Right ventricle myocardium inferior (tissue), 1 donor: ENCODE results near the gene MRC2. TPM values are rescaled to one million over a fixed set of nuclear protein-coding genes. Genes with fewer than 3 reads are reported as not detected.
A peak's percentile ranks its signal among the peaks of the same experiment; 100 is the strongest.

Source experiments
- ATAC-seq: fragments of 200-7000 bp; cut with Tn5 transposase; one replicate; pipeline ENCODE4 v1.9.1; 2020; ENCODE audit warnings: mild to moderate bottlenecking, moderate library complexity
- DNase-seq: peaks from one replicate; pipeline ENCODE4 v3.0.0; 2021; ENCODE audit errors: missing footprints
- intact Hi-C: fragments of 100-400 bp; cut with DNase I; formaldehyde crosslinking; loops from one replicate; pipeline ENCODE4 v1.11.0; 2022
- total RNA-seq: library from RNA; stranded (reverse); fragmentation: NEBNext Ultra II Directional; extraction: Animal tissue kit (Norgen Biotek cat#: 25700); gene quantifications from one replicate; pipeline ENCODE4 v1.2.1, GENCODE V29; 2021
- donor health status: DM: no; HTN: yes; CAD: no; lungs with severe emphysema.

Gene MRC2
- total RNA-seq, 1 donor from 2014 or later: 33.8 TPM

DNA sequence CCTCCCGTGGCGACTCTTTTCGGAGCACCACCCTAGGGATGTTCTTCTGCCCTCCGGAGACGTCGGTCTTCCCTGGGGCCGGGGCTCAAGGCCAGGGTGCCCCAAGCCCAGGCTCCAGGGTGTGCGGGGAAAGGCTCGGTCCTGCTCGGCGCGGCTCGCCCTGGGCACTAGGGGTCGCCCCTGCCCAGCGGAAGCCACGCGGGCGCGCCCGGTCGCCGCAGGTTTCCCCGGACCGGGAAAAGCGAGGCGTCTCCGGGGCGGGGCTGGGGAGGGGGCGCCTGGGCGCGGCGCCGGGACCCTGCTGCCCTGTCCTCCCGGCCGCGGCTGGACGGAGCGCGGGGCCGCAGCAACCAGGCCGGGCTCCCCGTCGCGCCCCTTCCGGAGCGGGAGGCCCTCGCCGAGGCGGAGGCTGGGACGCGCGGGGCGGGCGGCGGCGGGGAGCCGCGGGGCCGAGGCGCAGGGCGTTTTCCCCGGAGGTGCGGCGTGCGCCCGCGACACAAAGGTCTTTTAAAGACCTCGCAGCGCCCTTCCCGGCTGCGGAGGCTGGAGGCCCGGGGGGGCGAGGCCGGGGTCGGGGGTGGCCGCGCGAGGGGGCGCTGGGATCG lies 76.4 kb downstream of the MRC2 start:
- peak; percentile 92 for ATAC-seq
- peak; percentile 89 for DNase-seq
- intact Hi-C loops: loop anchor here (2.0 kb wide), 2 partner anchors 23 to 701 kb away; no protein-coding TSS in a partner anchor

DNA sequence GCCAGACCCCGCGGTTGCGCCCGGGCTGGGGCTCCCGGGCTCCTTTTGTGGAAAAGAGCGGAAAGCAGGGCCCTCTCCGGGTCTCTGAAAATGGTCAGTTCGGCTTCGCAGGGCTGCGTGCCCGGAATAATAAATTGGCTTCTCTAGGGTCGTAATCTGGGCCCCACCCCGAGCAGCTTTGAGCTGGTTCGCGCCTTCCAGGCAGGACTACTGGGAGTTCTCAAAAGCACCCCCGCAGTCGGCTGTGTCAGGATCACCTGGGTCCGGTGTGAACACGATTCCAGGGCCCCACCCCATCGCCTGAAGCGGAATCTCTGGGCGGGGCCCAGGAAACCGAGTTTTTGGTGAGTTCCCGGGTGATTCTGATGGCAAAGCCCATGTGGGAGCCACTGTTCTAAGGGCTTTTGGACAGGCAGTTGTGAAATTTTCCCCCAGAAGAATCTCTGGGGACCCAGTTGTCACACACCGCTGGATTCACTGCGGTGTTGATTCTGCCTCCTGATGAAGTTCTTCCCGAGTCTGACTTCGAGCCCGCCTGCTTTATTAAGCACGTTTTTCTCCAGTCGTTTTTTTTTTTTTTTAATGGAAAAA lies 77.0 kb downstream of the MRC2 start:
- ATAC-seq (peak; percentile 33), DNase-seq (no peak)
- intact Hi-C loops: loop anchor here (2.0 kb wide), 2 partner anchors 22 to 700 kb away; no protein-coding TSS in a partner anchor

DNA sequence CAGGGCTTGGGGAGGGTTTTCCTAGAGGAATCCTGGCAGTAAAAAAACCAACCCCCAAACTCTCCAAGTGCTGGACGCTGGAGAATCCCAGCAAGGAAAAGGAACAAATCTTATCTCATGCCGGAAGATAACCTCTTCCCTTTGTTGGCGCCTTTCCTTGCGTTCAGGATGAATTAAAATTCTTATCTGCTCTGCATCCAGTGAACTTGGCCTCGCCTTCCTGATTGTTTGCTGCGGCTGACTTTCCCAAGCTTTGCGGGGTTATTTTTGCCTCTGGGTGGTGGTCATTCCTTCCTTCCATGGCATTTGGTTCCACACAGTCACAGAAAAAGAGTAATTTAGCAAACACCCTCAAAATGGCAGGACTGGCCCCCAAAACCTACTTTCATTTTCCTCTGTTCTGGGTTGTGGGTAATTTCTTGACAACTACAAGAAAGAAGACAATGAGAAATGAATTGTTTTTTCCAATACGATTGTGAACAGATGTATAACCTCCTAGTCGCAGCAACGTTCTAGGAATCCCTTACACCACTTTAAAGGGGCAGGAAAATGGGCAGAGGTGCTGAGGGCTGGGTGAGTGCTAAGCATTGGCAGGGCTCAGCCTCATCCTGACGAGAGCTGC lies 77.8 kb downstream of the MRC2 start:
- ATAC-seq (no peak), DNase-seq (no peak)
- intact Hi-C loops: loop anchor here (2.0 kb wide), 2 partner anchors 22 to 700 kb away; no protein-coding TSS in a partner anchor

DNA sequence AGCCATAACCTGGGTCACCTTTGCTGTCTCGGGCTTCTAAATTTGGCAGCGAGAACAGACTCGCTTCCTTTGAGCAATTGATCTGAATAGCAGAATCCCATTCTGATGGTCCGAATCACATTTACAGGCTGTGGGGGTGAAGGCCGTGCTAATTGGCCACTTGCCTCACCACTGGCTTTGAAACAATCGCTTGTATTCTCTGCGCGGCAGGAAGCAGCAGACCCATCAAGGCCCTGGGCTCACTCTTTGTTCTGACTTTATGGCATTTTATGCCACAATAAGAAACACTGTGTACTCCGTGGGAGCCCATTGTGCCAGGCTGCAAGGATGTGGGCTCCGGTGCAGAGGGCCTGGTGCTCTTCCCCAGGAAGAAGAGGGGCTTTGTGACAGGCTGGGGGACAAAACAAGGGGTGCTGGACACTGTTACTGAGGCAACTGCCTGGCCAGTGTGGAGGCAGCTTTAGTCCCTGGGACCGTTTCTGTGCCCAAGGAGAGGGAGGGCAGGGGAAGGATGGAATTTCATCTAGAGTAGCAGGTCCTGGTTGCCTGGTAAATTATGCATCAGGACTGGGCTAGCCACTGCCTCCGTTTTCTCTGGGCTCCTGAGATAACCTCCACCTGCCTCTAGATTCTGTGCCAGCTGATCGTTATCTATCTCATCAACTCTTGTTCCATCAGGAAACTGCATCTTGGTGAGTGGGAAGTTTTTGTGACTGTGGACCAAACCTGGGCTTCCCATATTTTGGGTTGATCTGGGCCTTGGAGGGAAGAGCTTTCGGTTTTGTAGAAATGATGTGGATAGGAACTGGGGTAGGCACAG lies 78.5 kb downstream of the MRC2 start:
- DNase-seq (no peak), ATAC-seq (no peak)
- intact Hi-C loops: loop anchor here (1.0 to 2.0 kb wide), 3 partner anchors 21 to 699 kb away; no protein-coding TSS in a partner anchor

DNA sequence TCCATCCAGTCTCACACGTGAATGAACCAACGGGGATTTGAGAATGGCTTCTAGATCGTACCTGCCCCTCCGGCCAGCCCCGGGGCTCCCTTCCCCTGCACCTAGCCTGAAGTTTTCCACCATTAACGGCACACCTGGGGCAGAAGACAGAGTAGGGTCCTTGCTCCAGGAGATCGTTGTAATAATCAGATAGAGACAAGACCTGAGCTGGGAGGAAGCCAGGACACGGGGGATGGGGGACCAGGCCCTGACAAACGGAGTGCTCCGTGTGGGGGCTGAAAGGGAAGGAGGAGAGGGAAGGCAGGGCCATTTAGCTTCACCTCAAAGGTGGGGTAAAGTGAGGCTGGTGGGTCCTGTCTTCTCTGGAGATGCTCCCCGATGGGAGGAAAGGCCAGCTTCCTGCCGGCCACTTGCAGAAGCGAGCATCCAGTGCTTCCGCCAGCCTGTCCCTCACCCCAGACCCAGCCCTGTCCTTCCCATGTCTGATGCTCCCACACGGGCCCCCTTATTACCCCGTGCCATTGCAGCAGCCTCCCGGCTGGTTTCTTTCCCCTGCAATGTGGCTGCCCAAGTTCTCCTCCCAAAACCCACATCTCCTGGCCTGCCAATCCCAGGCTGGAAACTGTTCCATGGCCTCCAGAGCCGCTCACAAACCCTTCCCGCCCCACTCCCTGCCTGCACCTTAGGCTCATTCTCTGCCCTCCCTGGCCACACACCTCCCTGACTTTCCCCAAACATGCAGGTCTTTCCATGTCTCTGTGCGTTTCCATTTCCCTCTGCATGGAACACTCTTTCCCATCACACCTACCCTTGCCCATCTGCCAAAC lies 79.3 kb downstream of the MRC2 start:
- ATAC-seq (no peak), DNase-seq (no peak)
- intact Hi-C loops: loop anchor here (1.0 kb wide), 1 partner anchor 261 kb away; no protein-coding TSS in a partner anchor

DNA sequence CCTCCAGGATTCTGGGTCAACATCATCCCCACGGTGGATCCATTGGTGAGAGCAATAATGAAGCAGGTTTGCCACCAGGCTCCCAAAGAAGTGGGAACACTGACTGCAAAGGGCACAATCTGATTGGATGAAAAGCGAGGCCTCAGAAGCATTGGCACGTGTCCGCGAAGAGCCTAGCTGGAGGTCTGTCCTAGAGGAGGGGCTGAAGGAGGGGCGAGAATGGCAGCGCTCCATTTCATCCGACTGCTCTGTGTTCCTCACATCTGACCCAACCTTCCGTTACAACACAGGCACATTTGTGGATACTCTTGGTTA lies 79.9 kb downstream of the MRC2 start:
- intact Hi-C loops: no loop called here
- no peak for ATAC-seq
- DNase-seq: no peak

DNA sequence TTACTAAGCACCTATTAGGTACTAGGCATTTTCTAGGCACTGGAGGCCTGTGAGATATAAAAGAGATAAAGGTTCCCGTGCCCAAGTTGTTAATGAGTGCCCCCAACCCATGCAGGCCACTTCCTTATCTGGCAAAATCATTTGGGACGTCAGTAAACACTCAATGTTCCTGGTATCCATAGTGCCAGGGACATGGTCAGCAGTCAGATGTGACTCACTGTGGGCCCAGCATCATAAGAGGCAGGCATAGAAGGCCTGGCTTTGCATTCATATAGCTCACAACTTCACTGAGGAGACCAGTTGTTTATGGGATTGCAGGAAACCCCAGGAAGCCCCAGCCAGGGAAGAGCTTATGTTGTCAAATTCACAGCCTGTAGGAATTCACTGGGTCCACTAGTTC lies 81.1 kb downstream of the MRC2 start:
- intact Hi-C loops: no loop called here
- ATAC-seq: no peak
- DNase-seq: no peak

DNA sequence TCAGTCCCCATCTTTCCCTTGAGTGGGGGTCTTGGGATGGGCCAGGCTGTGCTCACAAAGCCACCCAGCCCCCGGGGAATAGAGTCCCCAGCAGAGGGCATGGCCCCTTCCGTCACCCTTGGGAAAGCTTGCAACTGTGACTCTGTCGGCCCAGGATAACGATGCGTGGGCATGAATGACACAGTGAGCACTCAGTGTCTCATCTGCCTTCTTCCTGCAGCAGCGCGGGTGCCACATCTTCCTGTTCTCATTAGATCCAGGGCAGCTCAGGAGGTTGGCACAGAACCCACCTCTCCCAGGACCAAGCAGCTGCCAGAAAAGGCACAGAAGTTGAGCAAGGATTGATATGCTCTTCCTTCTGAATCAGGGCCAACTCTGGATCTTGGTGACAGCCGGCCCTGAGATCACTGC lies 84.7 kb downstream of the MRC2 start:
- intact Hi-C loops: no loop called here
- DNase-seq: no peak
- ATAC-seq: no peak

DNA sequence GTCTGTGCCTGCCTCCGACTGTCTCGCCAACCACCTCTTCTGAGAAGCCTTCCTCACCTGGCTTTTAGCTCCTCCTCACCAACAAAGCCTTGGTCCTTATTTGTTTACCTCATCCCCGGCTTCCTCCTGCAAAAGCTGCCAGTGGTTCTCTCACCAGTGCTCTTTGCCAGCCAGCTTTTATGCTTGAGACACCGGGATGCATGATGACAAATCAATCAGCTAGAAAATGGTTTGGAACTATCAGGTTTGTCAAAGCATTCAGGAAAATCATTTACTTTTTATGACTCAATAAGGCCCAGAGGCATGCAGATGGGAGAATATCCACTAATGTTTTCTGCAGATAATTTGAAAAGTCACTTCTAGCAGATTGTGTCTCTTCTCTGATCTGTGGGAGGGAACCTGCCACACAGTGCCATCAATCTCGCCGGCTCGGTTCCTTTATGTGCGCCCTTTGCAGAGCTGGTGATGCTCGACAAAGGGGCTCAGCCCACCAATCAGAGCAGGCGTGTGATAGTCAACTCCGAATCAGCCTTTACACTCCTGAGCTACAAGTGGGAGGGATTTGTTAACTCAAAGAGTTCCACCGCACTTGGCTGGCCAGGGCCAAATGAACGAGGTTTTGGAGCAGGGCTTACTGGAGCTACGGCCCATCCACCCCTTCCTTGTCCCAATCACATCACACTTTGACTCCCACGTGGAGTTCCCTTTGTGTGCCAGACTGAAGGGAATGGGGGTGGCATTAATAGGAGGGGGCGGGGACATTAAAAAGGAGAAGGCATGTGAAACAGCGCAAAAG lies 85.8 kb downstream of the MRC2 start:
- ATAC-seq: no peak
- DNase-seq: no peak
- intact Hi-C loops: no loop called here

DNA sequence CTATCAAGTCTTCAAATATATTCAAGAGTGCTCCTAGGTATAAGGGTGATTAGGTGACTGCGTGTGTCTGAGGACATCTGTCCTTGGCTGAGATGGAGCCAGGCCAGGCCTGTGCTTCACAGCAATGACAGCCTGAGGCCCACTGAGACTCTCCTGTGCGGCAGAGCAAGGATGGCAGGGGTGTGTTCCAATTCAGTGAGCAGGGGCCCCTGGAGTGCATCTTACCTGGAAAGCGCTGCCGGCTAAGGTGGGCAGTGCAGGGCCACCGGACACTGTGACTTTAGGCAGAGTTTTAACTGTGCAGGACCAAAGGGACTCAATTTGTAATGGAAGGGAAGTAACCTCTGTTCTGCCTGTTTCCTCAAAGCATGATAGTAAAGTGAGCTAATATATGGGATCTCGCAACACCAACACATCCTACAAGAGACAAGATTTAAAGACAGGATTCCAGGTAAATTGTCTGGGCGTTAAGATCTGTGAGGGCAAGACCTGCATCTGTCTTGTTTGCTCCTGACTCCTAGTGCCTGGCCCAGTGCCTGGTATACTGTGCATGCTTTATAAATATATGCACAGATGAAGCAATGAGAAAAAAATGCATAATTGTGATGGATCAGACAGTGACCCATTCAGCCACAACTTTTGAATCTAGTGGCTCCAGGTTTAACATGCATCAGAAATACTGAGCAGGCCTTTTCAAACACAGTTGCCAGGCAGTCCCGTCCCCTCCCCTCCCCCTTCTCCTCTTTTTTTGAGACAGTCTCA lies 86.7 kb downstream of the MRC2 start:
- intact Hi-C loops: no loop called here
- no peak for ATAC-seq
- no peak for DNase-seq

DNA sequence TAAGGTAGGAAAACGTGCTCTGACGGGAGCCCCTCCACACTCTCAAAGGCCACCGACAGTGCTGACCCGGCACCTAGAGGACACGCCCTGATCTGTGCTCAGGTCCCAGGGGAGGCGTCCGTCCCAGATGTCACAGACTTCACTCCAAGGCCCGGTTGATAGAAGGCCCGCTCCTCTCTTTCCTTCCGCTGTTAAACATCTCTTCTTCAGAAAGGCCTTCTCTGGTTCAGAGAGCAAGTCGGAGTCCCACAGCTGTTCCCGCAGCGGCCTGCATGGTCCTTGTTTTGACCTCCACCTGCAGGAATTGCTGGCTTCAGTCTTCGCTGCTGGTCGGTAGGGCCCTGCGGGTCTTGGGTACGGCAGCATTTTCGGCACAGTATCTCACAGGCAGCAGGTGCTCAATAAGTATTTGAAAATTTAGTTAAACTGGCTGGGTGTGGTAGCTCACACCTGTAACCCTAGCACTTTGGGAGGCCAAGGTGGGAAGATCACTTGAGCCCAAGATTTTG lies 88.5 kb downstream of the MRC2 start:
- intact Hi-C loops: no loop called here
- ATAC-seq (no peak), DNase-seq (no peak)

DNA sequence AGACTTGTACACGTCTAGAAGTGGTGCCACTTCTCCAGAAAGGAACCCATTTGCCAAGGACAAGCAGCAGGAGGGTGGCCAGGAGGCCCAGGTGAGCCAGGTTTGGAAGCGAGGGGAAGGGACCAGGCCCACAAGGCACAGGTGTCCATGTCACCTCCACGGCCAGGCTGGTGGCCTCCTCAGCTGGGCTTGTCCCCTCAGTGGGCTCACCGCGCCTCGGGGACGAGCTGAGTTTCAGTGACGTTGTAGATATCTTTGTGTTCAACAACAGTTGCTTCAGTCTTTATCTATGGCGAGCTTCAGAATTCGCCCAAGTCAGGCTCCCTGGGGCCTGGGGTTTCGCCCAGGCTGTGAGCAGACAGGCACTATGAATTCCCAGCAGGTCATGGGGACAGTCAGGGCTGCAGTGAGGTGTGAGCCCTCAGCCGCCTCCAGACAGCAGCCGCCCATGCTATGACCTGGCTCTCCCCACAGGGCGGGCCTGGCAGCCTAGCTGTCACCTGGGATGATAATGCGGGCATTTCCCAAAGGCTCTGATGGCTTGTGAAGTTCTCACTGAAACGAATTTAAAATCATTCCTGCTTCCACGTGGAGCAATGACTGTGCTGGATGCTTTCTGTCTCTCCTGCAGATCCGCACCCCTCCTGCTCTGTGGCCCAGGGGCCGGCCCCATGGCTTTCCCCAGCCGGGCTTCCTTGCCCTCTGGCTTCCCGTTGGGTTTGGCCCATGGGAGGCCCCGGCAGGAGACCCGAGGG lies 89.5 kb downstream of the MRC2 start:
- ATAC-seq (no peak), DNase-seq (no peak)
- intact Hi-C loops: no loop called here

DNA sequence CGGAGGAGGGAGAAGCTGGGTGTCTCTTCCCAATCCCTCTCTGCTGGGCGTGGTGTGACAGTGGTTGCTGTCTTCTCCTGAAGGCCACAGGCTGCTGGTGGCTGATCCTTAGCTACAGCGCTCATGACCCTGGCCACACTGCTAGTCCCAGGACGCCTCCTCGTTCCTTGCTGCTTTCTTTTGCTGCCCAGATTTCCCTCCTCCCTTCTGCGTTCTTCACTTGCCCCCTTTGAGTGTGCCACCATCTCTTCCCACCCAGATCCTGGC lies 90.1 kb downstream of the MRC2 start:
- intact Hi-C loops: no loop called here
- ATAC-seq (no peak), DNase-seq (no peak)

DNA sequence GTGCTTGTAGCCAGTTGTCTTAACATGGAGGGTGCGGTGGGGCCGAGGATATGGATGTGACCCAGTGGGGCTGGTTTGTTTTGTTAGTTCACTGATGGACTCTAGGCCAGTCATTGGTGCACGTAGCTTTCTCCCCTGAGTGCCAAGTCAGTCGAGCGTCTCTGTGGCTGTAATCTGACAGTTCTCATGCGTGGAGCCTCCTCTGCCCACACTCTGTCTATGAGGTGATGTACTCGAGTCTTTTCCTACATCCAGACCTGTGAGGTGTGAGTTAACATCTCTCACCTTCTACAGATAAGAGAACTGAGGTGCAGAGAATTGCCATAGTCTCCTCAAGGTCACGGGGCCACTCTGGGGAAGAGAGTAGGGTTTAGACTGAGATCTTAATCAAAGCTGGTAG lies 90.4 kb downstream of the MRC2 start:
- intact Hi-C loops: no loop called here
- no peak for ATAC-seq
- DNase-seq: no peak

DNA sequence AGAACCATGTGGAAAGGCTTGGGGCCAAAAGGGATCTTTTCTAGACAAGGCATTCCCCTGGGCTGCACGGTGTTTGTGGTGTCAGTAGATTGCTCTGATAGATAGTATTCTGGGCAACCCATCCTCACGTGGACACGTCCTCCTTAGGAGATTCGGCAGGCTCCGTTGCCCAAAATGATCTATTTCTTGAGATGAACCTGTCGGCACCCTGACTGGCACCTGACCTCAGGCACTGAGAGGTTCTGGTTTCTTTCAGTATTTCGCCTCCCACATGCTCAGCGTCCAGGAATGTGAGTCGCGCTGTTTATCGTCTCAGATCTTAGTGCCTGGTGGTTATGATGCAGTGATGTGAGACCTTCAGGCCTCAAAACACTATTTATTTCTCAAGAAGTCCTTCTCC lies 91.0 kb downstream of the MRC2 start:
- intact Hi-C loops: no loop called here
- no peak for ATAC-seq
- DNase-seq: no peak

DNA sequence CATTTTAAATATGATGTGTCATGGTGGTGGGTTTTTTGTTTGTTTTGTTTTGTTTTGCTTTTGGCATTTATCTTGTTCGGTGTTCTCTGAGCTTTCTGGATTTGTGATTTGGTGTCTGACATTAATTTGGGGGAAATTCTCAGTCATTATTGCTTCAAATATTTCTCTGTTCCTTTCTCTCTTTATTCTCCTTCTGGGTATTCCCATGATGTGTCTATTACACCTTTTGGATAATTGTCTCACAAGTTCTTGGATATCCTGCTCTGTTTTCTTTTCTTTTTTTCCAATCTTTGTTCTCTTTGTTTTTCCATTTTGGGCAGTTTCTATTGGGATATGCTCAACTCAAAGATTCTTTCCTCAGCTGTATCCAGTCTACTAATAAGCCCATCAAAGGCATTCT lies 92.1 kb downstream of the MRC2 start:
- no peak for DNase-seq
- no peak for ATAC-seq
- intact Hi-C loops: no loop called here
